ENCODE data around the gene ADGRA1.

- TF ChIP-seq CTCF (IDR thresholded peaks at IDR 0.05) (no peak), POLR2A (IDR thresholded peaks at IDR 0.05) (no peak)
Observed at GRCh38 chr10:133122171-133122935, 34.6 kb downstream of the ADGRA1 start.
